Fibroblast of villous mesenchyme (primary cell): ENCODE measurements around the gene PROC. TPM values are rescaled to one million over a fixed set of nuclear protein-coding genes. Genes with fewer than 3 reads are reported as not detected.
"Not testable (repeated sequence)": the region's sequence is repeated elsewhere in the genome, so short reads cannot be mapped to it uniquely, and the experiment has no call there.

Source experiments
- DNase-seq: peaks from one replicate; pipeline ENCODE4 v3.0.0-alpha.2; 2010; ENCODE audit warnings: low read depth
- H3K4me3 ChIP-seq: 2 replicates; pipeline ENCODE4 v1.5.1; 2011; ENCODE audit warnings: low read depth, mild to moderate bottlenecking, low read length
- CTCF ChIP-seq: IDR thresholded peaks from 2 replicates; pipeline ENCODE4 v1.5.1; 2012; ENCODE audit warnings: low read depth, mild to moderate bottlenecking, low read length; ENCODE audit not compliant: insufficient read depth
- total RNA-seq: library from RNA; depleted of rRNA; stranded (reverse); fragments of >200 nt; gene quantifications from 2 replicates; pipeline ENCODE4 v1.2.3, GENCODE V29; 2012

PROC gene
- total RNA-seq, 1 donor: not detected

- no peak overlapping the region for H3K4me3 ChIP-seq
- no peak for TF ChIP-seq CTCF
- no peak for DNase-seq
Observed at GRCh38 chr2:127407661-127408003, 10.6 kb upstream of the PROC start.

GRCh38 chr2:127408004-127408806, 10.0 kb upstream of the PROC start:
- DNase-seq: peak; percentile 92
- H3K4me3 ChIP-seq: peak overlapping the region; percentile 49
- no peak for TF ChIP-seq CTCF

DNA sequence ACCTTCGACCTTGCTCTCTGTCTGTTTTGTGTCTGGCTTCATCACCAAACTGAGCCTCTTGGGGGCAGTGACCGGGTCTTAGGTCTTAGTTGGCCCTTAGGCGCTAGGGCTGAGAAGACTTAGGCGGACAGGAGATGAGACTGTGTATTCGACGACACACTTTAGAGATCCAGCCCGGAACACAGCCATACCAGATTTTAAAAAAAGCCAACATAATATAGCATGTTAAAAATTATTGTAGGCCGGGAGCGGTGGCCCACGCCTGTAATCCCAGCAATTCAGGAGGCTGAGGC, 9.5 kb upstream of the PROC start:
- TF ChIP-seq CTCF: no peak
- peak overlapping the region; percentile 49 for H3K4me3 ChIP-seq
- no peak for DNase-seq

DNA sequence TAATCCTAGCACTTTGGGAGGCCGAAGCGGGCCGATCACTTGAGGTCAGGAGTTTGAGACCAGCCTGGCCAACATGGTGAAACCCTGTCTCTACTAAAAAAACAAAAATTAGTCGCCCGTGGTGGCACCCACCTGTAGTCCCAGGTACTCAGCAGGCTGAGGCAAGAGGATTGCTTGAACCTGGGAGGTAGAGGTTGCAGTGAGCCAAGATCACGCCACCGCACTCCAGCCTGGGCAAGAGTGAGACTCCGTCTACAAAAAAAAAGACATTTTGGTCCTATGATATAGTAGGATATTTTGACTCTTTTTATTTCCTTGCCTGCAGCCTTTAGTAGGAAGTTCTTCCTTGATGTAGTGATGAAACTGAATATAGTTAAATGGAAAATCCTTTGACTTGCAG, 8.5 kb upstream of the PROC start:
- DNase-seq: not testable (repeated sequence)

DNA sequence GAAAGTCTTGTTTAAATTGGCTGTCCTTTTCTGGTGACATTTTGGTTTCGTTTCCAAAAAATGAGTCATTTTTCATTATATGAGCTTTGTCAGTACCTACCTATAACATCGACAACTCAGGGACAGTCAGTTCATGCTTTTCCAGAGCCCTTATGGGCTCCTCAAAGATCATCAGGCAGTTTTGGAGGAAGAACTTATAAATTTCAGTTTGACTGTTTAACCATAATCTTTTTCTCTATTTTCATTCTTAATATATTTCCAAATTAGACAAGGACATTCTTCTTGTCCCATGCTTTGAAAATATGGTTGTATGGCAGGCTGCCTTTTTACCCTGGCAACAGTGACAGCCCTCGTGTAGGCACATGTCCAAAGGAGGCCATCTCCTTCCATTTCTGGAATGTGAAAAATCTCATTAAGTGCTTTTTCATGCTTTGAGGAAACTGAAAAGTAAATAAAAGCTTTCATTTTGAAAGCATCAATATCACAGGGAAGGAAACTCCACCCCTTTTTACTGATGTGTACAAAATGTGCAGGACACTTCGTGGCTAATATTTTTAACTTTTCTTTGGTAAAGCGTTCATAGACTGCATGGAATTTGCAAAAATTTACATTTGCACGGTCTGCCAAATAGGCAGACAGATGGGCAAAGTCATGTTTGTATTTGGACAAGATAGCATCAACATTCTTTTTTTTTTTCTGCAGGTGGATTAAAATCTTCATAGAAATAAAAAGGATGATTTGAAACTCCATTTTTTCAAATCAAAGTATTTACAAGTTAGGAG, 7.2 kb upstream of the PROC start:
- peak; percentile 74 for DNase-seq
- no peak for TF ChIP-seq CTCF
- H3K4me3 ChIP-seq: no peak overlapping the region

More for the DNA sequence above, 8.5 kb upstream of the PROC start:
- H3K4me3 ChIP-seq: not testable (repeated sequence)

DNA sequence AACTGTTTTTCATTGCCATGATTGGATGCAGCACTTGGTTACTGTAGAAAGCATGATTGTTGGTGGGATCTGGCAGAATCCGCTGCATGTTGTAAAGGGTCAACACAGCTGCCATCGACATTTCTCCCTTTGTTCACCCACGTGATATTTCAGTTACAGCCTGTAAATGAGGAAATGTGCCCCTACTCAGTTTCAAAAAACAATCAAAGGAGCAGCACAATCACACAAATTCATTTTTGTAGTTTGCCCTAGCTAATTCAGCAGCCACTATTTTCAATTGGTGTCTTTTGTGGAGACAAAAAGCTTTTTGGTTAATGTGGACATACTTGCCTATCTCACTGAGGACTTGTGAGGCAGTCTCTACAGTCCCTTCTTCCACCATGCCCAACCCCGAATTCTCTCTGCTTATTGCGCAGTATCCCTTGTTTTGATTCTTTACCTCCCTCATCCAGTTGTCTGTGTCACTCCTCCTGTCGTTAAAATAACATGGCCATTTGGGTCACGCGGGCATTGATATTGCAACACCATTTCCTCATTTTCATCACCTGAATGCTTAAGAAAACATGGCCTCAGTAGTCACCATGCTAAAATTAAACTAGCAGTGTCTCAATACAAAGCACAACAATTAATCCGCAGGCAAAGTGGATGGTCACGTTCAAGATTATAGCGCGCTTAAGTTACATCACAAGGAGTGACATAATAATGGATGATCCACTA, 6.4 kb upstream of the PROC start:
- DNase-seq: peak; percentile 44
- H3K4me3 ChIP-seq: no peak overlapping the region
- no peak for TF ChIP-seq CTCF

DNA sequence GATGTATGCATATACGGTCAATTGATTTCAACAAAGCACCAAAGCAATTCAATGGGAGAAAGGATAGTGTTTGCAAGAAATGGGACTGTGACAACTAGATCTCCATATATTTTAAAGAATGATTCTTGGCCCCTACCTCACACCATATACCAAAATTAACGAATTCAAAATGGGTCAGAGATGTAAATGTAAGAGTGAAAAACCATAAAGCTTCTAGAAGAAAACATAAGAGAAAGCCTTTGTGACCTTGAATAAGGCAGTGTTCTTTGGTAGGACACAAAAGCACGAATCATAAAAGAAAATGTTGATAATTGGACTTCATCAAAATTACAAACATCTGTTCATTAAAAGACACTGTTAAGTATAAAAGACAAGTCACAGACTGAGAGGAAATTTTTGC, 5.0 kb upstream of the PROC start:
- H3K4me3 ChIP-seq: no peak overlapping the region
- DNase-seq: no peak
- TF ChIP-seq CTCF: no peak
